ENCODE data around the gene CPNE7.

Gene CPNE7

GRCh38 chr16:89564476-89565255 lies 10.9 kb upstream of the CPNE7 start:
- in situ Hi-C loops (cut with MboI; ENCODE audit: low sequenced_read_pairs, unreplicated experiment): no loop called here

DNA sequence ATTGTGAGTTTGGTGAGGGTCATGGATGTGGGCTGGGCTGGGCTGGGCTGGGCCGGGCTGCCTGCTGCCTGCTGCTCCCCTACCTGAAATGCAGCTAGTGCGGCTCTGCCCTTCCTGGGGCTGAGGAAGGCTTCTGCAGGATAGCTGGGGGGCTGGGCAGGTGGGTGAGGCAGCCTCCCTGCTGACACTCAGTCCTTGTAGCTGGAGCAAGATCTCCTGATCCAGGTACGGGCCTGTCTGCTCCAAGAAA lies 10.4 kb upstream of the CPNE7 start:
- in situ Hi-C loops (cut with MboI; ENCODE audit: low sequenced_read_pairs, unreplicated experiment): no loop called here
- no peak for DNase-seq (ENCODE audit: low spot score)
- TF ChIP-seq, protein P1, sequence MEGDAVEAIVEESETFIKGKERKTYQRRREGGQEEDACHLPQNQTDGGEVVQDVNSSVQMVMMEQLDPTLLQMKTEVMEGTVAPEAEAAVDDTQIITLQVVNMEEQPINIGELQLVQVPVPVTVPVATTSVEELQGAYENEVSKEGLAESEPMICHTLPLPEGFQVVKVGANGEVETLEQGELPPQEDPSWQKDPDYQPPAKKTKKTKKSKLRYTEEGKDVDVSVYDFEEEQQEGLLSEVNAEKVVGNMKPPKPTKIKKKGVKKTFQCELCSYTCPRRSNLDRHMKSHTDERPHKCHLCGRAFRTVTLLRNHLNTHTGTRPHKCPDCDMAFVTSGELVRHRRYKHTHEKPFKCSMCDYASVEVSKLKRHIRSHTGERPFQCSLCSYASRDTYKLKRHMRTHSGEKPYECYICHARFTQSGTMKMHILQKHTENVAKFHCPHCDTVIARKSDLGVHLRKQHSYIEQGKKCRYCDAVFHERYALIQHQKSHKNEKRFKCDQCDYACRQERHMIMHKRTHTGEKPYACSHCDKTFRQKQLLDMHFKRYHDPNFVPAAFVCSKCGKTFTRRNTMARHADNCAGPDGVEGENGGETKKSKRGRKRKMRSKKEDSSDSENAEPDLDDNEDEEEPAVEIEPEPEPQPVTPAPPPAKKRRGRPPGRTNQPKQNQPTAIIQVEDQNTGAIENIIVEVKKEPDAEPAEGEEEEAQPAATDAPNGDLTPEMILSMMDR (IDR thresholded peaks at IDR 0.05; ENCODE audit: borderline replicate concordance, control extremely low read depth, extremely low read depth, insufficient read depth, missing control alignments): no peak

More at GRCh38 chr16:89564476-89565255, 10.9 kb upstream of the CPNE7 start:
- no peak for DNase-seq (ENCODE audit: low spot score)
- TF ChIP-seq, protein P1 (IDR thresholded peaks at IDR 0.05; ENCODE audit: borderline replicate concordance, control extremely low read depth, extremely low read depth, insufficient read depth, missing control alignments): no peak

DNA sequence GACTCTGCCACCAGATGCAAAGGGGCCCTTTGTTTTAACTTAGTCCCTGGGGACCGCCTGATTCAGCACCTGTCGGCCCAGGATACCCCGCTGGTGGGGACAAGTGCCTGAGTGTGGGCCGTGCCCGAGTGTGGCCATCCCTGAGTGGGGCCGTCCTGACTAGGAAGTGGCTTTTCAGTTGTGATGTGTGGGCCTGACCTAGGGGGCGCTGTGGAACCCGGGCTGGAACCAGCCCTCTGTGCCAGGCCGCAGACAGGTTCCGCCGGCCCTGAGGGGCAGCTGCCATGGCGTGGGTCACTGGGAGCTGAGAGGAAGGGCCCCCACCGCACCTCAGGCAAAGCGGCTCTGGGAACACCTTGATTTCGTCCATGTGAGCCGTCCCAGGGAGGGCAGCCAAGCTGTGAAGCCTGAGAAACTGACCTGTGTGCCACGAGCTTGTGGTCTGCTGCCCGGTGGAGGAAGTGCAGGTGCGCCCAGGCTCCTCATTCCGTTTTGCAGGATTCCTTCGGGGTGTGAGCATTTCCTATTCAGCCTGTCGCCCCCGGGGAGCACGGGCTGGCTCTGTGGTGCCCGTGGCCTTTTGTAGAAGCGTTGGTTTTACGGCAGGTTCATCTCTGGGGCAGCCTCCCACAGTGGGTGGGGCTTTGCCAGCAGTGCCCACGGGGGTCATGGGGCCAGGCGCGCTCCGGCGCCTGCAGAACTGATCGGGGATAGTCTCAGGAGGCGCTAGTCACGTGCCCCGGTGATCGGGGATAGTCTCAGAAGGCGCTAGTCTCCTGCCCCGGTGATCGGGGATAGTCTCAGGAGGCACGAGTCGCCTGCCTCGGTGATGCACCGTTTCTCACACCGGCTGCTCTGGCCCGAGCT lies 9.8 kb upstream of the CPNE7 start:
- TF ChIP-seq, protein P1 (IDR thresholded peaks at IDR 0.05; ENCODE audit: borderline replicate concordance, control extremely low read depth, extremely low read depth, insufficient read depth, missing control alignments): peak; percentile 58
- peak; percentile 72 for DNase-seq (ENCODE audit: low spot score)
- in situ Hi-C loops (cut with MboI; ENCODE audit: low sequenced_read_pairs, unreplicated experiment): no loop called here

DNA sequence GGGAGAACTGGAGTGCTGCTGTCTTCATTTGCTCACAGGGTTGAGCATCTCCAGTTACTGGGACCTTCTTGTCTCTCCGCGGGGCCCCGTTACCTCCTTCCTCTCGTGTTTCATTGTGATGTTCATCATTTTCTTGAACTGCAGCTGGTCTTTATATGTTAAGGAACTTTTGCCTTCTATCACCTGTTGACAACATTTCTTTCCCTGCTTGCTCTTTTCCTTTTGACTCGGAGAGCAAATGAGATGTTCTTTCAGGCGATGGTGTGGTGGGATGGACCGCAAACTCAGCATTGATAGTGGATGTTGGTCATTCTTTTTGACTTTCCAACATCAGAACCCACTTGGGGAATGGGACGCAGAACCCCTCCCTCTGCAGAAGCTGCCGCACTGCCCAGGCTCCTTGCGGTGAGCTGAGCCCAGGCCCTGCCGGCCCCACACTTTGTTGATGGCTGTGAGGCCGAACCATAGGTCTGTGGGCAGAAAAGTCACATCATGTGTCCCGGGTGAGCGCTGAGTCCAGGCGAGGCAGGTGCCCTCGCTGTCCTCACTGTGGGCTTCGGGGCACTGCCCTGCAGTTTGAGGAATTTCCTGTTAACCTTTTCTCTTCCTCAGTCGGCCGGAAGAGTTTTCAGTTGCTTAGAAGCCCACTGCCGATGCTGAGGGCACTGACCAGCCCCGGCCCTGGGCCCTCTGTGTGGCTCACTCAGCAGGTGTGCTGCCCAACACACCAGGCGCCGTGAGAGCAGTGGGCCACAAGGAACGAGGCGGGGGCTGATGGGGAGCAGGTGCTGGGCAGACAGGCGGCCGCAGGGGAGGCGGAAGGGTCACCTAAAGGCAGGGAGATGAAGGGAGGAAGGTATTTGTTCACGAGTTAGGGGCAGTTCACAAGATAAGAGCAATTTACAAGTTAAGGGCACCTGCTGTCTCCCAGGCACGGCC lies 7.6 kb upstream of the CPNE7 start:
- TF ChIP-seq, protein P1 (IDR thresholded peaks at IDR 0.05; ENCODE audit: borderline replicate concordance, control extremely low read depth, extremely low read depth, insufficient read depth, missing control alignments): no peak
- in situ Hi-C loops (cut with MboI; ENCODE audit: low sequenced_read_pairs, unreplicated experiment): no loop called here
- DNase-seq (ENCODE audit: low spot score): no peak

DNA sequence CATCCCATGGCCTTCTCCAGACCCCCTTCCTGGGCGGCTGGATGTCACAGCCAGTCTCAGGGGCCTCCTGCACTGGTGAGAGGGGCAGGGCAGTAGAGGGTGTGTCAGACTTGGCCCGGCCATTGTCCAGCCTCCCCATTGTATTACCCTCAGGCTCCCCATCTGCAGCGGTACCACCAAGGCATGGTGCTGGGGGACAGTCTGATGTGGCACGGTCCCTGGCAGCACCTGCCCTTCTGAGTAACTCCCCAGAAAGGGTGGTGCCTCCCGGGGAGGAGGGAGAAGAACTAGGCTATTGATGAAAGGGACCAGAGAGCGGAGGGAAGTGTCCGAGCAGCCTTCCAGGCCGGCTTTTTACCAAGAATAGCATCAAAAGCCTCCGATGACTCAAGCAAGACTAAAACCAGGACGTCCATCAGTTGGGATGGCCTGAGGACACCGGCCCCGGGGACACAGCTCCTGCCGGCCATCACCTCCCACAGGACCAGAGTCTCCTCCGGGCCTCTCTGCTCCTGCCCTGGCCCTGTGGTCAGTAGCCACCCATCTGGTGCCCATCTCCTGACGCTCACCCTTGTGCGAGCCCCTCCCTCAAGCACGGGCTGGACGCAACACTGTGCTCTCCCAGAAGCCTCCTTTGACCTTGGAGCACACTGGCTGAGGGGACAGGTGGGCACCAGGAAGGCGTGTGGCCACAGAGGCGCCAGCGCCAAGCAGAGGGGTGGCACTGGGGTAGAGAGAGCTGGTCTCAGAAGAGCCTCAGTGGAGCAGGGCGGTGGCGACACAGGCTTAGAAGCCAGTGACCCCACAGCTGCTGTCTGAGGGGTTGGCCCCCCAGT lies 5.8 kb upstream of the CPNE7 start:
- DNase-seq (ENCODE audit: low spot score): no peak
- in situ Hi-C loops (cut with MboI; ENCODE audit: low sequenced_read_pairs, unreplicated experiment): no loop called here
- TF ChIP-seq, protein P1 (IDR thresholded peaks at IDR 0.05; ENCODE audit: borderline replicate concordance, control extremely low read depth, extremely low read depth, insufficient read depth, missing control alignments): no peak
